HEK293 (cell line): Measurements from ENCODE around the gene TMEM252.

Experiments used
- CTCF ChIA-PET: fragments of 350-600 bp; formaldehyde crosslinking; extraction: SDS; loops from one replicate; lab custom pipeline; 2021; ENCODE audit warnings: antibody characterized with exemption; lab: Yijun Ruan, JAX
- POLR2A ChIA-PET: fragments of 300-600 bp; formaldehyde crosslinking; extraction: SDS; loops from one replicate; lab custom pipeline; 2020; ENCODE audit warnings: antibody characterized with exemption, inconsistent platforms; lab: Yijun Ruan, JAX
- H3K27ac ChIP-seq: fragments of 200-500 bp; sonication (Bioruptor generic); 2 replicates; pipeline ENCODE4 v1.5.1; 2014; ENCODE audit warnings: low read depth, low read length, control low read depth, inconsistent platforms; ENCODE audit errors: extremely low read depth
- H3K36me3 ChIP-seq, 2 experiments: fragments of 200-500 bp in 1 of 2; sonication (Bioruptor generic) in 1 of 2; 1 replicate in 1 of 2; 2 replicates in 1 of 2; pipeline ENCODE4 v1.5.1; 2014 to 2017; ENCODE audit warnings: inconsistent platforms in 2 of 2, low read length in 2 of 2; ENCODE audit not compliant: control insufficient read depth in 2 of 2, insufficient read depth in 1 of 2
- H3K4me1 ChIP-seq: fragments of 200-500 bp; sonication (Bioruptor generic); 2 replicates; pipeline ENCODE4 v1.5.1; 2014; ENCODE audit warnings: mild to moderate bottlenecking, low read length, inconsistent platforms; ENCODE audit not compliant: control insufficient read depth, insufficient read depth
- H3K4me3 ChIP-seq: 2 replicates; pipeline ENCODE4 v1.5.1; 2011; ENCODE audit warnings: low read depth, mild to moderate bottlenecking, control low read depth, low read length, moderate library complexity
- H3K9me3 ChIP-seq: fragments of 200-500 bp; sonication (Bioruptor generic); 2 replicates; pipeline ENCODE4 v1.5.1; 2014; ENCODE audit warnings: low read depth, low read length, inconsistent platforms; ENCODE audit not compliant: control insufficient read depth, insufficient read depth
- AEBP2 ChIP-seq: fragments of 450-650 bp; formaldehyde crosslinking; IDR thresholded peaks from 2 replicates; pipeline ENCODE4 v1.5.1; 2016; ENCODE audit warnings: missing biosample characterization, missing genetic modification characterization, borderline replicate concordance
- CTCF ChIP-seq: fragments of 450-650 bp; formaldehyde crosslinking; IDR thresholded peaks from 2 replicates; pipeline ENCODE4 v1.5.1; 2016; ENCODE audit warnings: missing biosample characterization, missing genetic modification characterization
- ELK4 ChIP-seq: IDR thresholded peaks from 2 replicates; pipeline ENCODE4 v1.6.1; 2011; ENCODE audit warnings: mild to moderate bottlenecking, low read depth, low read length, borderline replicate concordance
- FEZF1 ChIP-seq: fragments of 450-650 bp; formaldehyde crosslinking; IDR thresholded peaks from 2 replicates; pipeline ENCODE4 v1.5.1; 2016; ENCODE audit warnings: missing biosample characterization, missing genetic modification characterization
- GFI1B ChIP-seq: fragments of 450-650 bp; formaldehyde crosslinking; IDR thresholded peaks from 2 replicates; pipeline ENCODE4 v1.5.1; 2016; ENCODE audit warnings: missing biosample characterization, missing genetic modification characterization
- INSM2 ChIP-seq: fragments of 450-650 bp; formaldehyde crosslinking; IDR thresholded peaks from 2 replicates; pipeline ENCODE4 v1.5.1; 2016; ENCODE audit warnings: missing biosample characterization, missing genetic modification characterization
- KLF9 ChIP-seq: fragments of 450-650 bp; formaldehyde crosslinking; IDR thresholded peaks from 2 replicates; pipeline ENCODE4 v1.5.1; 2016; ENCODE audit warnings: missing biosample characterization, missing genetic modification characterization, low read depth
- MYNN ChIP-seq: fragments of 450-650 bp; formaldehyde crosslinking; IDR thresholded peaks from 2 replicates; pipeline ENCODE4 v1.5.1; 2016; ENCODE audit warnings: missing biosample characterization, missing genetic modification characterization, borderline replicate concordance
- PBX3 ChIP-seq: sonication (generic); formaldehyde crosslinking; IDR thresholded peaks from 2 replicates; pipeline ENCODE4 v1.8.1; 2022; ENCODE audit warnings: mild to moderate bottlenecking, moderate library complexity, missing genetic modification reagents
- PRDM1 ChIP-seq: fragments of 450-650 bp; formaldehyde crosslinking; IDR thresholded peaks from 2 replicates; pipeline ENCODE4; 2016; ENCODE audit warnings: missing biosample characterization, missing genetic modification characterization
- ZNF114 ChIP-seq: fragments of 450-650 bp; formaldehyde crosslinking; IDR thresholded peaks from 2 replicates; pipeline ENCODE4 v1.5.0; 2017; ENCODE audit warnings: missing biosample characterization, missing genetic modification characterization
- ZNF155 ChIP-seq: fragments of 450-650 bp; formaldehyde crosslinking; IDR thresholded peaks from 2 replicates; pipeline ENCODE4 v1.5.1; 2016; ENCODE audit warnings: missing biosample characterization, missing genetic modification characterization
- ZNF239 ChIP-seq: fragments of 450-650 bp; formaldehyde crosslinking; IDR thresholded peaks from 2 replicates; pipeline ENCODE4 v1.5.1; 2016; ENCODE audit warnings: missing biosample characterization, missing genetic modification characterization
- ZNF341 ChIP-seq: fragments of 450-650 bp; formaldehyde crosslinking; IDR thresholded peaks from 2 replicates; pipeline ENCODE4; 2016; ENCODE audit warnings: low read depth, missing biosample characterization, missing genetic modification characterization
- ZNF423 ChIP-seq: fragments of 450-650 bp; formaldehyde crosslinking; IDR thresholded peaks from 2 replicates; pipeline ENCODE4 v1.5.1; 2016; ENCODE audit warnings: missing biosample characterization, missing genetic modification characterization
- ZNF48 ChIP-seq: fragments of 450-650 bp; formaldehyde crosslinking; IDR thresholded peaks from 2 replicates; pipeline ENCODE4 v1.5.1; 2016; ENCODE audit warnings: missing biosample characterization, missing genetic modification characterization
- ZNF514 ChIP-seq: fragments of 450-650 bp; formaldehyde crosslinking; IDR thresholded peaks from 2 replicates; pipeline ENCODE4 v1.5.1; 2016; ENCODE audit warnings: missing biosample characterization, missing genetic modification characterization
- ZNF549 ChIP-seq: fragments of 450-650 bp; IDR thresholded peaks from 2 replicates; pipeline ENCODE4 v1.5.1; 2018; ENCODE audit warnings: missing biosample characterization, missing genetic modification characterization, mild to moderate bottlenecking, inconsistent platforms, moderate library complexity
- ZNF610 ChIP-seq: fragments of 450-650 bp; formaldehyde crosslinking; IDR thresholded peaks from 2 replicates; pipeline ENCODE4 v1.5.1; 2016; ENCODE audit warnings: missing biosample characterization, missing genetic modification characterization, borderline replicate concordance
- ZNF654 ChIP-seq: fragments of 450-650 bp; formaldehyde crosslinking; IDR thresholded peaks from 2 replicates; pipeline ENCODE4 v1.5.1; 2016; ENCODE audit warnings: low read depth, missing biosample characterization, missing genetic modification characterization
- ZNF701 ChIP-seq: fragments of 450-650 bp; formaldehyde crosslinking; IDR thresholded peaks from 2 replicates; pipeline ENCODE4 v1.5.1; 2016; ENCODE audit warnings: missing biosample characterization, missing genetic modification characterization
- ZNF704 ChIP-seq: fragments of 450-650 bp; formaldehyde crosslinking; IDR thresholded peaks from 2 replicates; pipeline ENCODE4 v1.5.1; 2016; ENCODE audit warnings: missing biosample characterization, missing genetic modification characterization
- ZNF747 ChIP-seq: fragments of 450-650 bp; formaldehyde crosslinking; IDR thresholded peaks from 2 replicates; pipeline ENCODE4 v1.5.1; 2016; ENCODE audit warnings: missing biosample characterization, missing genetic modification characterization
- ZNF785 ChIP-seq: fragments of 450-650 bp; formaldehyde crosslinking; IDR thresholded peaks from 2 replicates; pipeline ENCODE4 v1.5.1; 2016; ENCODE audit warnings: missing biosample characterization, missing genetic modification characterization
- ZSCAN16 ChIP-seq: fragments of 450-650 bp; formaldehyde crosslinking; IDR thresholded peaks from 2 replicates; pipeline ENCODE4 v1.5.1; 2016; ENCODE audit warnings: missing biosample characterization, missing genetic modification characterization

TMEM252 gene

GRCh38 chr9:68498816-68499215 lies 41.9 kb downstream of the TMEM252 start:
- Histone ChIP-seq H3K9me3 (no peaks in the 10 kb centered on the region), H3K4me1 (no peaks in the 10 kb centered on the region), H3K4me3 (no peak overlapping the region)
- TF ChIP-seq ZNF747 (tag by site-specific recombination) (no peak), ZNF114 (tag by site-specific recombination) (no peak), ZNF610 (tag by site-specific recombination) (no peak), ELK4 (no peak), ZNF704 (no peak), ZNF423 (no peak), ZNF654 (tag by site-specific recombination) (no peak), INSM2 (no peak)
- TF ChIP-seq, all 188 proteins: peak for 0
- POLR2A ChIA-PET = no interaction called here
- H3K27ac ChIP-seq = no peak overlapping the region
- CTCF ChIA-PET = no interaction called here
- H3K36me3 ChIP-seq = no peaks in the 10 kb centered on the region

- ChIA-PET CTCF (no interaction called here), POLR2A (no interaction called here)
- no peaks in the 10 kb centered on the region for H3K4me1 ChIP-seq
- no peaks in the 10 kb centered on the region for H3K36me3 ChIP-seq
- no peak overlapping the region for H3K4me3 ChIP-seq
- no peaks in the 10 kb centered on the region for H3K9me3 ChIP-seq
- no peak overlapping the region for H3K27ac ChIP-seq
- no peak for TF ChIP-seq ZNF239
- TF ChIP-seq ZNF701 (tag by site-specific recombination) = no peak
- no peak for TF ChIP-seq KLF9 (tag by site-specific recombination)
- TF ChIP-seq ZNF155 (tag by site-specific recombination) = no peak
- TF ChIP-seq ZNF549 = no peak
- TF ChIP-seq CTCF (tag by site-specific recombination) = no peak
Observed at GRCh38 chr9:68497629-68498028, 43.1 kb downstream of the TMEM252 start.

- Histone ChIP-seq H3K9me3 (no peaks in the 10 kb centered on the region), H3K36me3 (no peaks in the 10 kb centered on the region), H3K27ac (no peak overlapping the region), H3K4me1 (no peaks in the 10 kb centered on the region), H3K4me3 (no peak overlapping the region)
- ChIA-PET CTCF (interaction anchor here (1.0 kb wide), 1 partner anchor 10 kb away, joined by 3 read pairs; no protein-coding TSS in a partner anchor), POLR2A (no interaction called here)
- no peak for TF ChIP-seq PBX3 (CRISPR knock-in tag)
- TF ChIP-seq MYNN (tag by site-specific recombination) = no peak
- TF ChIP-seq PRDM1 (tag by site-specific recombination) = no peak
- no peak for TF ChIP-seq ZSCAN16 (tag by site-specific recombination)
- TF ChIP-seq ZNF341 (tag by site-specific recombination) = no peak
- no peak for TF ChIP-seq ZNF514 (tag by site-specific recombination)
- no peak for TF ChIP-seq FEZF1 (tag by site-specific recombination)
- no peak for TF ChIP-seq ZNF785
- TF ChIP-seq GFI1B = no peak
- TF ChIP-seq AEBP2 (tag by site-specific recombination) = no peak
- TF ChIP-seq ZNF48 (tag by site-specific recombination) = no peak
Observed at GRCh38 chr9:68496356-68496755, 44.3 kb downstream of the TMEM252 start.
